Measurements from ENCODE around the gene LPCAT1. TPM values are rescaled to one million over a fixed set of nuclear protein-coding genes. Genes with fewer than 3 reads are reported as not detected.

The LPCAT1 gene
- total RNA-seq, 4 donors from 2014 or later, result 7.7 to 44.8 (median 12.0) TPM

Small RNAs within 50 kb of the gene (small RNA-seq; reads per million reads assigned to genes)
- 0 reads per million in 4 donors for gene MIR6075

Other genes with a start within 250 kb of the LPCAT1 start
- gene TERT, start 228.9 kb downstream of the LPCAT1 start, total RNA-seq, result 1 to 10 TPM in 1 of 4 donors, under 1 TPM in 2, not detected in 1; 0.19 to 9.5 (median 0.31) TPM
- gene CLPTM1L, start 178.9 kb downstream of the LPCAT1 start, total RNA-seq, result 10 to 100 TPM; 42.8 to 75.2 (median 65.1) TPM
- gene SLC6A3, start 78.5 kb downstream of the LPCAT1 start, total RNA-seq, result under 1 TPM in 1 of 4 donors, not detected in 3; 0.19 TPM